GM23338 (cell line): ENCODE data around the gene TIGD7.

ENCODE experiments used
- EZH2 ChIP-seq: fragments of 200-600 bp; sonication (generic); IDR thresholded peaks from one replicate; pipeline ENCODE4 v1.8.0; 2017; ENCODE audit warnings: antibody characterized with exemption, mild to moderate bottlenecking, low read depth; ENCODE audit not compliant: unreplicated experiment
- POLR2AphosphoS5 ChIP-seq: IDR thresholded peaks from 2 replicates; pipeline ENCODE4 v1.6.1; 2016; ENCODE audit warnings: antibody characterized with exemption, low read depth
- STAT1 ChIP-seq: IDR thresholded peaks from one replicate; pipeline ENCODE4 v1.6.1; 2016; ENCODE audit warnings: antibody characterized with exemption; ENCODE audit not compliant: unreplicated experiment
- TF ChIP-seq, protein P1 (sequence below), 2 experiments: fragments of 200-600 bp in 1 of 2; sonication (generic) in 1 of 2; conservative IDR thresholded peaks; 2 replicates each; pipeline versions ENCODE4 v1.5.1 to v1.6.1; 2016 to 2017; ENCODE audit warnings: antibody characterized with exemption in 2 of 2, low read depth in 2 of 2, mild to moderate bottlenecking in 2 of 2, moderate library complexity in 1 of 2
- TF ChIP-seq, protein P2 (sequence below): fragments of 250-450 bp; sonication (Bioruptor Pico); IDR thresholded peaks from 2 replicates; pipeline ENCODE4 v1.5.0; 2020; ENCODE audit warnings: mild to moderate bottlenecking, moderate library complexity
- TF ChIP-seq, protein P3 (sequence below): IDR thresholded peaks from one replicate; pipeline ENCODE4 v1.6.1; 2018; ENCODE audit warnings: antibody characterized with exemption; ENCODE audit not compliant: unreplicated experiment

DNA sequence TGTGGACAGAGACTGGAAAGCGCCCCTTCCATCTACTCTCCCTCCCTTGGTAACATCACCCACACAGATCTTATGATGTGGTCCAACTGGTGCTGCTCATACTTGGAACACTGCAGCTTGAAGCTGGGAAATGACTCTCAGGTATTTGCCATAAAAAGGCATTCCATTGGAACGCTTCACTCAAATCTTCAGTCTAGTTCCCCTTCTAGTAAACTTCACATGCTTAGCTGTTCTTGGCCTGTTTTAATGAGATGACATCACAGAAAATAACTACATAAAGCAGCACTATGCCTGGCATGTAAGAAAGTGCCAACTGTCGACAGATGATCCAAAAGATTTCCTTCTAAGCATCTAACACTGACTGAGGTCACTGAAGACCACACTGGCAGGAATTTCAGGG, 12.6 kb downstream of the TIGD7 start:
- TF ChIP-seq, protein P1, sequence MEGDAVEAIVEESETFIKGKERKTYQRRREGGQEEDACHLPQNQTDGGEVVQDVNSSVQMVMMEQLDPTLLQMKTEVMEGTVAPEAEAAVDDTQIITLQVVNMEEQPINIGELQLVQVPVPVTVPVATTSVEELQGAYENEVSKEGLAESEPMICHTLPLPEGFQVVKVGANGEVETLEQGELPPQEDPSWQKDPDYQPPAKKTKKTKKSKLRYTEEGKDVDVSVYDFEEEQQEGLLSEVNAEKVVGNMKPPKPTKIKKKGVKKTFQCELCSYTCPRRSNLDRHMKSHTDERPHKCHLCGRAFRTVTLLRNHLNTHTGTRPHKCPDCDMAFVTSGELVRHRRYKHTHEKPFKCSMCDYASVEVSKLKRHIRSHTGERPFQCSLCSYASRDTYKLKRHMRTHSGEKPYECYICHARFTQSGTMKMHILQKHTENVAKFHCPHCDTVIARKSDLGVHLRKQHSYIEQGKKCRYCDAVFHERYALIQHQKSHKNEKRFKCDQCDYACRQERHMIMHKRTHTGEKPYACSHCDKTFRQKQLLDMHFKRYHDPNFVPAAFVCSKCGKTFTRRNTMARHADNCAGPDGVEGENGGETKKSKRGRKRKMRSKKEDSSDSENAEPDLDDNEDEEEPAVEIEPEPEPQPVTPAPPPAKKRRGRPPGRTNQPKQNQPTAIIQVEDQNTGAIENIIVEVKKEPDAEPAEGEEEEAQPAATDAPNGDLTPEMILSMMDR (conservative IDR thresholded peaks at IDR 0.05; ENCODE audit: low read depth in 2 of 2) = no peak
- TF ChIP-seq EZH2 (no peak), POLR2AphosphoS5 (no peak), STAT1 (no peak)
- TF ChIP-seq, protein P2, sequence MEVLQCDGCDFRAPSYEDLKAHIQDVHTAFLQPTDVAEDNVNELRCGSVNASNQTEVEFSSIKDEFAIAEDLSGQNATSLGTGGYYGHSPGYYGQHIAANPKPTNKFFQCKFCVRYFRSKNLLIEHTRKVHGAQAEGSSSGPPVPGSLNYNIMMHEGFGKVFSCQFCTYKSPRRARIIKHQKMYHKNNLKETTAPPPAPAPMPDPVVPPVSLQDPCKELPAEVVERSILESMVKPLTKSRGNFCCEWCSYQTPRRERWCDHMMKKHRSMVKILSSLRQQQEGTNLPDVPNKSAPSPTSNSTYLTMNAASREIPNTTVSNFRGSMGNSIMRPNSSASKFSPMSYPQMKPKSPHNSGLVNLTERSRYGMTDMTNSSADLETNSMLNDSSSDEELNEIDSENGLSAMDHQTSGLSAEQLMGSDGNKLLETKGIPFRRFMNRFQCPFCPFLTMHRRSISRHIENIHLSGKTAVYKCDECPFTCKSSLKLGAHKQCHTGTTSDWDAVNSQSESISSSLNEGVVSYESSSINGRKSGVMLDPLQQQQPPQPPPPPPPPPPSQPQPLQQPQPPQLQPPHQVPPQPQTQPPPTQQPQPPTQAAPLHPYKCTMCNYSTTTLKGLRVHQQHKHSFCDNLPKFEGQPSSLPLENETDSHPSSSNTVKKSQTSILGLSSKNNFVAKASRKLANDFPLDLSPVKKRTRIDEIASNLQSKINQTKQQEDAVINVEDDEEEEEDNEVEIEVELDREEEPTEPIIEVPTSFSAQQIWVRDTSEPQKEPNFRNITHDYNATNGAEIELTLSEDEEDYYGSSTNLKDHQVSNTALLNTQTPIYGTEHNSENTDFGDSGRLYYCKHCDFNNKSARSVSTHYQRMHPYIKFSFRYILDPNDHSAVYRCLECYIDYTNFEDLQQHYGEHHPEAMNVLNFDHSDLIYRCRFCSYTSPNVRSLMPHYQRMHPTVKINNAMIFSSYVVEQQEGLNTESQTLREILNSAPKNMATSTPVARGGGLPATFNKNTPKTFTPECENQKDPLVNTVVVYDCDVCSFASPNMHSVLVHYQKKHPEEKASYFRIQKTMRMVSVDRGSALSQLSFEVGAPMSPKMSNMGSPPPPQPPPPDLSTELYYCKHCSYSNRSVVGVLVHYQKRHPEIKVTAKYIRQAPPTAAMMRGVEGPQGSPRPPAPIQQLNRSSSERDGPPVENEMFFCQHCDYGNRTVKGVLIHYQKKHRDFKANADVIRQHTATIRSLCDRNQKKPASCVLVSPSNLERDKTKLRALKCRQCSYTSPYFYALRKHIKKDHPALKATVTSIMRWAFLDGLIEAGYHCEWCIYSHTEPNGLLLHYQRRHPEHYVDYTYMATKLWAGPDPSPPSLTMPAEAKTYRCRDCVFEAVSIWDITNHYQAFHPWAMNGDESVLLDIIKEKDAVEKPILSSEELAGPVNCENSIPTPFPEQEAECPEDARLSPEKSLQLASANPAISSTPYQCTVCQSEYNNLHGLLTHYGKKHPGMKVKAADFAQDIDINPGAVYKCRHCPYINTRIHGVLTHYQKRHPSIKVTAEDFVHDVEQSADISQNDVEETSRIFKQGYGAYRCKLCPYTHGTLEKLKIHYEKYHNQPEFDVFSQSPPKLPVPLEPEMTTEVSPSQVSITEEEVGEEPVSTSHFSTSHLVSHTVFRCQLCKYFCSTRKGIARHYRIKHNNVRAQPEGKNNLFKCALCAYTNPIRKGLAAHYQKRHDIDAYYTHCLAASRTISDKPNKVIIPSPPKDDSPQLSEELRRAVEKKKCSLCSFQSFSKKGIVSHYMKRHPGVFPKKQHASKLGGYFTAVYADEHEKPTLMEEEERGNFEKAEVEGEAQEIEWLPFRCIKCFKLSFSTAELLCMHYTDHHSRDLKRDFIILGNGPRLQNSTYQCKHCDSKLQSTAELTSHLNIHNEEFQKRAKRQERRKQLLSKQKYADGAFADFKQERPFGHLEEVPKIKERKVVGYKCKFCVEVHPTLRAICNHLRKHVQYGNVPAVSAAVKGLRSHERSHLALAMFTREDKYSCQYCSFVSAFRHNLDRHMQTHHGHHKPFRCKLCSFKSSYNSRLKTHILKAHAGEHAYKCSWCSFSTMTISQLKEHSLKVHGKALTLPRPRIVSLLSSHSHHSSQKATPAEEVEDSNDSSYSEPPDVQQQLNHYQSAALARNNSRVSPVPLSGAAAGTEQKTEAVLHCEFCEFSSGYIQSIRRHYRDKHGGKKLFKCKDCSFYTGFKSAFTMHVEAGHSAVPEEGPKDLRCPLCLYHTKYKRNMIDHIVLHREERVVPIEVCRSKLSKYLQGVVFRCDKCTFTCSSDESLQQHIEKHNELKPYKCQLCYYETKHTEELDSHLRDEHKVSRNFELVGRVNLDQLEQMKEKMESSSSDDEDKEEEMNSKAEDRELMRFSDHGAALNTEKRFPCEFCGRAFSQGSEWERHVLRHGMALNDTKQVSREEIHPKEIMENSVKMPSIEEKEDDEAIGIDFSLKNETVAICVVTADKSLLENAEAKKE (CRISPR knock-in tag) = no peak
- TF ChIP-seq, protein P3, sequence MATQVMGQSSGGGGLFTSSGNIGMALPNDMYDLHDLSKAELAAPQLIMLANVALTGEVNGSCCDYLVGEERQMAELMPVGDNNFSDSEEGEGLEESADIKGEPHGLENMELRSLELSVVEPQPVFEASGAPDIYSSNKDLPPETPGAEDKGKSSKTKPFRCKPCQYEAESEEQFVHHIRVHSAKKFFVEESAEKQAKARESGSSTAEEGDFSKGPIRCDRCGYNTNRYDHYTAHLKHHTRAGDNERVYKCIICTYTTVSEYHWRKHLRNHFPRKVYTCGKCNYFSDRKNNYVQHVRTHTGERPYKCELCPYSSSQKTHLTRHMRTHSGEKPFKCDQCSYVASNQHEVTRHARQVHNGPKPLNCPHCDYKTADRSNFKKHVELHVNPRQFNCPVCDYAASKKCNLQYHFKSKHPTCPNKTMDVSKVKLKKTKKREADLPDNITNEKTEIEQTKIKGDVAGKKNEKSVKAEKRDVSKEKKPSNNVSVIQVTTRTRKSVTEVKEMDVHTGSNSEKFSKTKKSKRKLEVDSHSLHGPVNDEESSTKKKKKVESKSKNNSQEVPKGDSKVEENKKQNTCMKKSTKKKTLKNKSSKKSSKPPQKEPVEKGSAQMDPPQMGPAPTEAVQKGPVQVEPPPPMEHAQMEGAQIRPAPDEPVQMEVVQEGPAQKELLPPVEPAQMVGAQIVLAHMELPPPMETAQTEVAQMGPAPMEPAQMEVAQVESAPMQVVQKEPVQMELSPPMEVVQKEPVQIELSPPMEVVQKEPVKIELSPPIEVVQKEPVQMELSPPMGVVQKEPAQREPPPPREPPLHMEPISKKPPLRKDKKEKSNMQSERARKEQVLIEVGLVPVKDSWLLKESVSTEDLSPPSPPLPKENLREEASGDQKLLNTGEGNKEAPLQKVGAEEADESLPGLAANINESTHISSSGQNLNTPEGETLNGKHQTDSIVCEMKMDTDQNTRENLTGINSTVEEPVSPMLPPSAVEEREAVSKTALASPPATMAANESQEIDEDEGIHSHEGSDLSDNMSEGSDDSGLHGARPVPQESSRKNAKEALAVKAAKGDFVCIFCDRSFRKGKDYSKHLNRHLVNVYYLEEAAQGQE = no peak
